Mesodermal cell (in vitro differentiated cells): Measurements from ENCODE around the gene PCDH9.

Experiments used
- H3K27ac ChIP-seq: 2 replicates; pipeline ENCODE4 v1.7.0; 2013; ENCODE audit warnings: mild to moderate bottlenecking, low read depth, low read length, moderate library complexity; ENCODE audit not compliant: severe bottlenecking
- H3K36me3 ChIP-seq: 2 replicates; pipeline ENCODE4 v1.7.1; 2013; ENCODE audit warnings: mild to moderate bottlenecking, low read length, moderate library complexity; ENCODE audit not compliant: control insufficient read depth, insufficient read depth
- H3K4me1 ChIP-seq: one replicate; pipeline ENCODE4 v1.7.1; 2013; ENCODE audit warnings: mild to moderate bottlenecking, low read length; ENCODE audit not compliant: insufficient read depth, control insufficient read depth, poor library complexity, severe bottlenecking
- H3K4me3 ChIP-seq: 2 replicates; pipeline ENCODE4 v1.7.0; 2013; ENCODE audit warnings: low read length, control low read depth, mild to moderate bottlenecking; ENCODE audit not compliant: insufficient read depth, poor library complexity, severe bottlenecking; ENCODE audit errors: extremely low read depth
- H3K9me3 ChIP-seq: 2 replicates; pipeline ENCODE4 v1.7.1; 2013; ENCODE audit warnings: mild to moderate bottlenecking, low read length, moderate library complexity; ENCODE audit not compliant: control insufficient read depth
- WGBS, 2 experiments: methylation state at CpG; one replicate each; pipeline ENCODE4 v1.1.5; 2013; ENCODE audit warnings: missing lambda C conversion rate in 2 of 2; ENCODE audit not compliant: insufficient coverage in 2 of 2; 5-methylcytosine and 5-hydroxymethylcytosine counted together

PCDH9 gene

GRCh38 chr13:66612983-66613382, 617.2 kb downstream of the PCDH9 start:
- Histone ChIP-seq H3K4me1 (no peaks in the 10 kb centered on the region), H3K9me3 (no peaks in the 10 kb centered on the region), H3K4me3 (no peak overlapping the region), H3K36me3 (no peaks in the 10 kb centered on the region), H3K27ac (no peak overlapping the region)
- WGBS, 2 experiments = 80% methylated on average over 1 to 4 of the region's 6 CpGs

GRCh38 chr13:66586489-66586888, 643.6 kb downstream of the PCDH9 start:
- no peak overlapping the region for H3K4me3 ChIP-seq
- H3K9me3 ChIP-seq = no peaks in the 10 kb centered on the region
- H3K27ac ChIP-seq = no peak overlapping the region
- WGBS, 2 experiments = no CpG with 5 or more reads among the region's 3 CpGs
- H3K4me1 ChIP-seq = no peaks in the 10 kb centered on the region
- H3K36me3 ChIP-seq = no peaks in the 10 kb centered on the region

GRCh38 chr13:66585669-66586203, 644.4 kb downstream of the PCDH9 start:
- WGBS, 2 experiments = no CpG with 5 or more reads among the region's 1 CpG
- no peak overlapping the region for H3K4me3 ChIP-seq
- no peaks in the 10 kb centered on the region for H3K4me1 ChIP-seq
- no peaks in the 10 kb centered on the region for H3K36me3 ChIP-seq
- H3K9me3 ChIP-seq = no peaks in the 10 kb centered on the region
- H3K27ac ChIP-seq = no peak overlapping the region

- H3K36me3 ChIP-seq = no peaks in the 10 kb centered on the region
- WGBS, 2 experiments = 83% methylated on average over 1 of the region's 2 CpGs; no CpG with 5 or more reads in 1 of the 2 experiments
- H3K4me3 ChIP-seq = no peak overlapping the region
- no peak overlapping the region for H3K27ac ChIP-seq
- no peaks in the 10 kb centered on the region for H3K4me1 ChIP-seq
- no peaks in the 10 kb centered on the region for H3K9me3 ChIP-seq
These were observed 648.5 kb downstream of the PCDH9 start for GRCh38 chr13:66581675-66582074.

- Histone ChIP-seq H3K9me3 (no peaks in the 10 kb centered on the region), H3K36me3 (no peaks in the 10 kb centered on the region), H3K4me1 (no peaks in the 10 kb centered on the region), H3K27ac (no peak overlapping the region), H3K4me3 (no peak overlapping the region)
- WGBS, 2 experiments = 100% methylated on average over 1 of the region's 2 CpGs; no CpG with 5 or more reads in 1 of the 2 experiments
These were observed 651.8 kb downstream of the PCDH9 start for GRCh38 chr13:66578305-66578704.

- Histone ChIP-seq H3K9me3 (no peaks in the 10 kb centered on the region), H3K36me3 (no peaks in the 10 kb centered on the region), H3K4me1 (no peaks in the 10 kb centered on the region), H3K27ac (no peak overlapping the region), H3K4me3 (no peak overlapping the region)
- no CpG with 5 or more reads among the region's 2 CpGs for WGBS, 2 experiments
These were observed 652.8 kb downstream of the PCDH9 start for GRCh38 chr13:66577358-66577757.

- no CpG with 5 or more reads among the region's 1 CpG for WGBS, 2 experiments
These were observed 653.8 kb downstream of the PCDH9 start for GRCh38 chr13:66576381-66576780.

GRCh38 chr13:66574606-66575005, 655.5 kb downstream of the PCDH9 start:
- no peak overlapping the region for H3K4me3 ChIP-seq
- WGBS, 2 experiments = 80 to 98% methylated on average over 2 to 6 of the region's 6 CpGs
- H3K27ac ChIP-seq = no peak overlapping the region
- no peaks in the 10 kb centered on the region for H3K4me1 ChIP-seq
- H3K36me3 ChIP-seq = no peaks in the 10 kb centered on the region
- H3K9me3 ChIP-seq = no peaks in the 10 kb centered on the region

More at GRCh38 chr13:66576381-66576780, 653.8 kb downstream of the PCDH9 start:
- Histone ChIP-seq H3K36me3 (no peaks in the 10 kb centered on the region), H3K4me3 (no peak overlapping the region), H3K27ac (no peak overlapping the region), H3K4me1 (no peaks in the 10 kb centered on the region), H3K9me3 (no peaks in the 10 kb centered on the region)

GRCh38 chr13:66567899-66568612, 662.1 kb downstream of the PCDH9 start:
- peaks cover 5% of the 10 kb centered on the region for H3K4me1 ChIP-seq
- WGBS, 2 experiments = 100% methylated on average over 2 of the region's 5 CpGs; no CpG with 5 or more reads in 1 of the 2 experiments
- no peaks in the 10 kb centered on the region for H3K9me3 ChIP-seq
- no peaks in the 10 kb centered on the region for H3K36me3 ChIP-seq
- no peak overlapping the region for H3K4me3 ChIP-seq
- H3K27ac ChIP-seq = no peak overlapping the region

- Histone ChIP-seq H3K27ac (no peak overlapping the region), H3K4me3 (no peak overlapping the region), H3K9me3 (peaks cover 4% of the 10 kb centered on the region), H3K36me3 (no peaks in the 10 kb centered on the region), H3K4me1 (peaks cover 5% of the 10 kb centered on the region)
These were observed 664.9 kb downstream of the PCDH9 start for GRCh38 chr13:66565279-66565678.

- Histone ChIP-seq H3K27ac (no peak overlapping the region), H3K9me3 (peaks cover 4% of the 10 kb centered on the region), H3K36me3 (no peaks in the 10 kb centered on the region), H3K4me1 (peaks cover 5% of the 10 kb centered on the region), H3K4me3 (no peak overlapping the region)
- WGBS, 2 experiments = 70 to 77% methylated on average over 3 of the region's 3 CpGs
These were observed 667.1 kb downstream of the PCDH9 start for GRCh38 chr13:66563076-66563475.
